Nucleus accumbens (tissue), 56 donors: ENCODE measurements around the gene ID1.
"Not testable (repeated sequence)": the region's sequence is repeated elsewhere in the genome, so short reads cannot be mapped to it uniquely, and the experiment has no call there.

Source experiments
- DNase-seq, 56 donors: peaks; one replicate each; lab custom pipeline; 2025; lab: John Stamatoyannopoulos, UW

The ID1 gene

DNA sequence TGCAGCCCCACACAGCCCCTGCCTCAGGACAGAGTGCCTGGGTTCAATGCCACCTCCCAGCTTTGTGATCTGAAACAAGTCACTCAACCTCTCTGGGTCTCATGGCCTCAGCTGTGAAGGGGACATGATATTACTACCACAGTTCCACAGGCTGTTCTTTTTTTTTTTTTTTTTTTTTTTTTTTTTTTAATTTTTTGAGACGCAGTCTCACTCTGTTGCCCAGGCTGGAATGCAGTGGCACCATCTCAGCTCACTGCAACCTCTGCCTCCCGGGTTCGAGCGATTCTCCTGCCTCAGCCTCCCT lies 8.7 kb upstream of the ID1 start:
- DNase-seq: not testable (repeated sequence)

DNA sequence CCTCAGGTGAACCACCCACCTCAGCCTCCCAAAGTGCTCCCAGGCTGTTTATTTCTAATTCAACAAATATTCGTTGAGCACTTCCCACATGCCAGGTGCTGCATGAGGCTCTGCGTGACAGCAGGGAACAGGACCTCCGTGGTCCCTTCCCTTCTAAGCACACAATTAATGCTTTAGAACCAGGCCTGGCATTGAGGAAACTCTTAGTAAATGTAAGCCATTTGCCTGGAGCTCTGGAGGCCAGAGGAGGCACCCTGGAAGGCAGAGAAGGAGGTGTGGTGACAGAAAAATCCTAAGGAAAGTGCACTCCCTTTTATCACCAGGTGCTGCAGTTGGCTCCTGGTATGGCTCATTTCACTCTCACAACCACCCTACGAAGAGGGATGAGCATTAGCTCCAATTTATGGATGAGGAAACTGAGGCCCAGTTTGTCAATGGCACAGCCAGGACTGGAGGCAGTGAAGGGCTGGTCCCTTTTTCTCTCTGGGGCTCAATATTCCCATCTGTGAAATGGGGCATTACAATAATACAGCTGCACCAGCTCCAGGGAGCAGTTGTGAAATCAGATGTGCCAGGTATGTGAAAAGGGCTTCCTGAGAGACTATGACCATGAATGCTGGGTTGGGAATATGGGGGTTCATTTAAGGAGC lies 8.1 kb upstream of the ID1 start:
- DNase-seq: no peak

DNA sequence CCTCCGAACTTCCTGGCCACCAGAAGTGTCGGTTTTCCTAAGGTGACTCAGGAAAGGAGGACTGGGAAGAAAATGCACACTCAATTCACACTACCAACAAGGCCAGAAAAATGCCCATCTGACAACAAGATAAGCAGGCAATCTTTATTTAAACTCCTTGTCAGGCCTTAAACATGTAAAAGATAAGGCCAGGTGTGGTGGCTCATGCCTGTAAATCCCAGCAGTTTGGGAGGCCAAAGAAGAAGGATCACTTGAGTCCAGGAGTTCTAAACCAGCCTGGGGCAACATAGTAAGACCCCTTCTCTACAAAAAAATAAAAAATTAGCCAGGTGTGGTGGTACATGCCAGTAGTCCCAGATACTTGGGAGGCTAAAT lies 7.6 kb upstream of the ID1 start:
- DNase-seq: no peak

DNA sequence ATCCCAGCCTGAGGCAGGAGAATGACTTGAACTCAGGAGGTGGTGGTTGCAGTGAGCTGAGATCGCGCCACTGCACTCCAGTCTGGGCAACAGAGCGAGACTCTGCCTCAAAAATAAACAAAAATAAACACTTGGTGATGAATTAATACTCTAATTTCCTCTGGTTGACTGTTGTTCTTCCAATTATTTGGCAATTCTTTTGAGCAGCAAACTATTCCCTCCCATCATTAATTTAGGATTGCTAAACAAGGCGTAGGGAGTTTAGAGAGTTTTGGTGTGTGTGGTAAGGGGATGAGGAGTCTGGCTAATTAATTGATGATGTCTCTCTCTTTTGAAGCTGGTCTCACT lies 2.7 kb upstream of the ID1 start:
- DNase-seq: no peak

- no peak for DNase-seq
Measured at GRCh38 chr20:31602779-31603441, 2.2 kb upstream of the ID1 start.

DNA sequence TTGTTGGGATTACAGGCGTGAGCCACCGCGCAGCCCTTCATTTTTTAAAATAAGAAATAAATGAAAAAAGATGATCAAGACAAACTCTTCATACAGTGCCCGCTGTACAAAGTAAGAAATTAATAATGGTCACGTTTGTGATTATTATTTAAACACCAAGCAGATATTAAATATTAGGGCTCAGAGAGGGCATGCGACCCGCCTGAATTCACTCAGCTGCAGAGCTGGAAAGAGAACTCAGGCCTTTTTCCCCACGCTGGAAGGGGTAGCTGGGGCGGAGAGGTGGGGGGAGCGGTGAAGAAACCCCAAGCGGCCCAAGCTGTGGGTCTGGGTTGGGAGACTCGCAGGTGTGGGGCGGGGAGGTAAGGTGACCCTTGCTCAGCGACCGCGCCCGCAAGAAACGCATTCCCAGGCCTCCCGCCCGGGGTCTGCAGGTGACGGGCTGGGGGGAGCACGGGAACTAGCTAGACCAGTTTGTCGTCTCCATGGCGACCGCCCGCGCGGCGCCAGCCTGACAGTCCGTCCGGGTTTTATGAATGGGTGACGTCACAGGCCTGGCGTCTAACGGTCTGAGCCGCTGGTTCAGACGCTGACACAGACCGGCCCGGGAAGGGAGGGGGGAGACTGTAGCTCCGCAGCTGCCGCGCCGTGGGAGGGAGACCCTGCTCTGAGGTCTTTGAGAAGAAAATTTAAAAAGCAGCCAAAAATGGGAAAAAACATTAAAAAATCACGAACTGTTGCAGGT lies 1.1 kb upstream of the ID1 start:
- DNase-seq: peak in 54 of 56 donors; percentile 21 to 98 (median 86)

DNA sequence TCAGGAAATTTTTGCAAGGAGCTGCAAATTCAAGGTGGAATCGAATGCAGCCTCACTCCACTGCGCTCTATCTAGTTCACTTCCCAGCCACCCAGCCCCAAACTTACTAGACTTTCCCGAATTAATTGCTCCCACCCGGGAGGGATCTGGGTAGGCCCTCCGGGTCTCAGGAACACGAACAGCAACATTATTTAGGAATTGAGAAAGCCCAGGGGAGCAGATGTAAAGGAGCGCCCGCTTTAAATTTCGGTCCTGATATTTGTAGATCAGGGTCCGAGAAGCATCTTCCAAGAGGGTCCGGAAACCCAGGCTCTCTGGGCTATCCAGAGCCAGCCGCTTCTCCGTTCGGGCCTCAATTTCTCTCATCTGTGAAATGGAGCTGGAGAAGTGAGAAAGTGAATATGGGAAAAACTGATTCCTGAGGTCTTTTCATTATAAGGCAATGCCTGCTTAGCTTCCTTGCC lies 490 bp upstream of the ID1 start:
- DNase-seq: peak in 1 of 56 donors; percentile 38

DNA sequence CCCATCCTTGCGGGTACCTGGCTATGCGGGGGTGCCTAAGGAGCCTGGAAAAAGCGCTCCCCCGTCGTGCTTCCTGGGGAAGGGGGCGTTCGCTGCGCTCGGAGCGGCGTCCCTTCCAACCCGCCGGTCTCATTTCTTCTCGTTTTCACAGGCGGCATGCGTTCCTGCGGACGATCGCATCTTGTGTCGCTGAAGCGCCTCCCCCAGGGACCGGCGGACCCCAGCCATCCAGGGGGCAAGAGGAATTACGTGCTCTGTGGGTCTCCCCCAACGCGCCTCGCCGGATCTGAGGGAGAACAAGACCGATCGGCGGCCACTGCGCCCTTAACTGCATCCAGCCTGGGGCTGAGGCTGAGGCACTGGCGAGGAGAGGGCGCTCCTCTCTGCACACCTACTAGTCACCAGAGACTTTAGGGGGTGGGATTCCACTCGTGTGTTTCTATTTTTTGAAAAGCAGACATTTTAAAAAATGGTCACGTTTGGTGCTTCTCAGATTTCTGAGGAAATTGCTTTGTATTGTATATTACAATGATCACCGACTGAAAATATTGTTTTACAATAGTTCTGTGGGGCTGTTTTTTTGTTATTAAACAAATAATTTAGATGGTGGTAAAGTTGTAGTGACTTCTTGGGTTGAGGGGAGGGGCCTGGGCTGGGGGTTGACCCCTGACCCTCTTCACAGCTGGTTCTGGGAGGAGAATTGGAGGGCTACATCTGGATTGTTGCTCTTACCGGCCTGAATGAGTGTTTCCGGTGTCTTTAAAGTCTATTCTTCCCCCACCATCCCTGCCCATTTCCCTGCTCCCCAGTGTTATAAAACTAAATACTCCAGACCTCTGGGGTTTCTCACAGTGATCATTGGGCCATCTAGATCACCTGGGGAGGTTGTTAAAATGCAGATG lies 1.1 kb downstream of the ID1 start:
- DNase-seq: peak in 4 of 56 donors; percentile 9 to 22 (median 19)

GRCh38 chr20:31606804-31607639 lies 1.9 kb downstream of the ID1 start:
- peak in 4 of 56 donors; percentile 6 to 34 (median 20) for DNase-seq

- no peak for DNase-seq
Measured at GRCh38 chr20:31607640-31608250, 2.7 kb downstream of the ID1 start.

GRCh38 chr20:31608251-31608945 lies 3.3 kb downstream of the ID1 start:
- DNase-seq: peak in 29 of 56 donors; percentile 9 to 71 (median 30)

- DNase-seq: not testable (repeated sequence)
Measured at GRCh38 chr20:31612271-31612640, 7.2 kb downstream of the ID1 start.

DNA sequence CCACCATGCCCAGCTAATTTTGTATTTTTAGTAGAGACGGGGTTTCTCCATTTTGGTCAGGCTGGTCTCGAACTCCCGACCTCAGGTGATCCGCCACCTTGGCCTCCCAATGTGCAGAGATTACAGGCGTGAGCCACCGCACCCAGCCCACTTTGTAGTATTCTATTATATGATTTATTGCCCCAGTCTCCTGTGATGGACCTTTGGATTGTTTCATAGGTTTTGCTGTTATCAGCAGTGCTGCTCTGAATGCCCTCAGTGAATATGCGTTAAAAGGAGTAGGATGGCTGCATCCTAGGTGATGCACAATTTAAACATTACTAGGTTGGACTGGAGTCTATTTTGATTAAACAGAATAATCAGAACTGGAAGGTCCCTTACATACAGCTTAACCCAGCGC lies 10.3 kb downstream of the ID1 start:
- DNase-seq: no peak

DNA sequence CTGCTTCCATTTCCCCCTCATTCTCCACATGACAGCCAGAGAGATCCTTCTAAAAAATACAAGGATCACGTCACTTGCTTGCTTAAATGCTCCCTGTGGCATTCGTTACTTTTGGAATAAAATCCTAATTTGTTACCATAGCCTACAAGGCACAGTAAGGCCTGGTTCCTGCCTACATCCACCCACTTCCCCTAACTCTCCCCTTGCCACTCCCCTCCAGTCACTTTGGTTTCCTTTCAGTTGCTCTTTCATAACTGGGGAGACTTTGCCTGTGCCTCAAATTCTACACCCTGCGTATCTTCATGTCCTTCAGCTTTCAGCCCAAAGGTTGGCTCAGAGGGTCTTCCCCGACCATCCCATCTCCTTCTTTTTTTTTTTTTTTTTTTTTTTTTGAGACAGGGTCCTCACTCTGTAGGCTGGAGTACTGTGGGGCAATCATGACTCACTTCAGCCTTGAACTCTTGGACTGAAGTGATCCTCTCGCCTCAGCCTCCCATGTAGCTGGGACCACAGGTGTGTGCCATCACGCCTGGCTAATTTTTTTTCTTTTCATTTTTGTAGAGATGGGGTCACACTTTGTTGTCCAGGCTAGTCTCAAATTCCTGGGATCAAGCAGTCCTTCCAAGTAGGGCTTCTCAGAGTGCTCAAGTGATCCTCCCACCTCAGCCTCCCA lies 12.5 kb downstream of the ID1 start:
- no peak for DNase-seq

GRCh38 chr20:31620246-31620645 lies 15.2 kb downstream of the ID1 start:
- DNase-seq: no peak

DNA sequence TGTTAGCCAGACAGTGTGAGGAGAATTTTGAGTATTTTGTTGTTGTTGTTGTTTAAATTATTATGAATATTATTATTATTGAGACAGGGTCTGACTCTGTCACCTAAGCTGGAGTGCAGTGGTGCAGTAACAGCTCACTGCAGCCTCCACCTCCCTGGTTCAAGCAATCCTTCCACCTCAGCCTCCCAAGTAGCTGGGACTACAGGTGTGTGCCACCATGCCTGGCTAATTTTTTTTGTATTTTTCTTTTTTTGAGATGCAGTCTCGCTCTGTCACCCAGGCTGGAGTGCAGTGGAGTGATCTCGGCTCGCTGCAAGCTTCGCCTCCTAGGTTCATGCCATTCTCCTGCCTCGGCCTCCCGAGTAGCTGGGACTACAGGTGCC lies 18.0 kb downstream of the ID1 start:
- not testable (repeated sequence) for DNase-seq

GRCh38 chr20:31626534-31626933 lies 21.4 kb downstream of the ID1 start:
- not testable (repeated sequence) for DNase-seq

DNA sequence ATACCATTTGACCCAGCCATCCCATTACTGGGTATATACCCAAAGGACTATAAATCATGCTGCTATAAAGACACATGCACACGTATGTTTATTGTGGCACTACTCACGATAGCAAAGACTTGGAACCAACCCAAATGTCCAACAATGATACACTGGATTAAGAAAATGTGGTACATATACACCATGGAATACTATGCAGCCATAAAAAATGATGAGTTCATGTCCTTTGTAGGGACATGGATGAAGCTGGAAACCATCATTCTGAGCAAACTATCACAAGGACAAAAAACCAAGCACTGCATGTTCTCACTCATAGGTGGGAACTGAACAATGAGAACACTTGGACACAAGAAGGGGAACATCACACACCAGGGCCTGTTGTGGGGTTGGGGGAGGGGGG lies 23.0 kb downstream of the ID1 start:
- DNase-seq: not testable (repeated sequence)
